ENCODE measurements around the gene VRK2. TPM values are rescaled to one million over a fixed set of nuclear protein-coding genes. Genes with fewer than 3 reads are reported as not detected.
"Not testable (repeated sequence)": the region's sequence is repeated elsewhere in the genome, so short reads cannot be mapped to it uniquely, and the experiment has no call there.

VRK2 gene
- total RNA-seq, 8 experiments from 2014 or later, result 1.8 to 26.6 (median 9.7) TPM

- in situ Hi-C loops (cut with MboI; ENCODE audit: low pct_unique_long_range_greater_than_20kb in 2 of 9, low sequenced_read_pairs in 9 of 9, unreplicated experiment in 9 of 9), result no loop called here
- no peak for ATAC-seq (replicated peaks in 6 of 8)
These were observed 111.1 kb downstream of the VRK2 start for GRCh38 chr2:58157754-58158153.

DNA sequence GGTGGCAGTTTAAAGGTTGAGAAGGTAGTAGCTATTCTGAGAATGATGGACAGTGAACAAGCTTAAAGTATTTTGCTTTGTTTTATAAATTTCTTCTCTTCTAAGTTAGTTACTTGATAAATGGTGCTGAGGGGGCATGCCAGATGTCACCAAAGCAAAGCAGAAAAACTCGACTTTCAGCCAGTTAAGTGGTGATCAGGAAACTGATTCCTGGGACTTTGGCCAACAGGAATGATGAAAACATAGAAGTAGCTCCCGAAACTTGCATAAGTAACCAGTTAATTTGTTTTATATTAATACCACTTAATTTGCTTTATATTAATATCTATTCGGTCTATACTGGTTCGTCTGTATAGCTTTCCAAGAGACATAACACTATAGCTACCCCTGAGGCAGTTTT is 111.9 kb downstream of the VRK2 start:
- Histone ChIP-seq H3K4me3 (no peak overlapping the region), H3K27ac (no peak overlapping the region), H3K4me1 (replicated peaks in 1 of 2) (peaks cover 0 to 2% of the 10 kb centered on the region in 2 donors)
- no peak for ATAC-seq (replicated peaks in 6 of 8)
- in situ Hi-C loops (cut with MboI; ENCODE audit: low pct_unique_long_range_greater_than_20kb in 2 of 9, low sequenced_read_pairs in 9 of 9, unreplicated experiment in 9 of 9), result no loop called here
- 74 to 100% (median 93%) methylated on average over 1 to 4 of the region's 4 CpGs; no CpG with 5 or more reads in 1 of the 10 experiments for WGBS, 10 experiments

More at GRCh38 chr2:58157754-58158153, 111.1 kb downstream of the VRK2 start:
- Histone ChIP-seq H3K4me1 (replicated peaks in 1 of 2) (peaks cover 0 to 2% of the 10 kb centered on the region in 2 donors), H3K27ac (no peak overlapping the region), H3K4me3 (no peak overlapping the region)

GRCh38 chr2:58163913-58164312 is 117.3 kb downstream of the VRK2 start:
- WGBS, 10 experiments, result 92 to 100% (median 96%) methylated on average over 2 to 3 of the region's 3 CpGs
- H3K4me1 ChIP-seq (replicated peaks in 1 of 2), result no peaks in the 10 kb centered on the region
- ATAC-seq (replicated peaks in 6 of 8), result no peak
- no peak overlapping the region for H3K4me3 ChIP-seq
- in situ Hi-C loops (cut with MboI; ENCODE audit: low pct_unique_long_range_greater_than_20kb in 2 of 9, low sequenced_read_pairs in 9 of 9, unreplicated experiment in 9 of 9), result no loop called here
- no peak overlapping the region for H3K27ac ChIP-seq

GRCh38 chr2:58168130-58168529 is 121.5 kb downstream of the VRK2 start:
- in situ Hi-C loops (cut with MboI; ENCODE audit: low pct_unique_long_range_greater_than_20kb in 2 of 9, low sequenced_read_pairs in 9 of 9, unreplicated experiment in 9 of 9); H3K27ac ChIP-seq; H3K4me3 ChIP-seq; H3K4me1 ChIP-seq (replicated peaks in 1 of 2); ATAC-seq (replicated peaks in 6 of 8): not testable (repeated sequence)
- 93 to 100% (median 96%) methylated on average over 1 to 6 of the region's 6 CpGs; no CpG with 5 or more reads in 3 of the 10 experiments for WGBS, 10 experiments

GRCh38 chr2:58169845-58170244 is 123.2 kb downstream of the VRK2 start:
- H3K27ac ChIP-seq; in situ Hi-C loops (cut with MboI; ENCODE audit: low pct_unique_long_range_greater_than_20kb in 2 of 9, low sequenced_read_pairs in 9 of 9, unreplicated experiment in 9 of 9); H3K4me3 ChIP-seq; H3K4me1 ChIP-seq (replicated peaks in 1 of 2); ATAC-seq (replicated peaks in 6 of 8): not testable (repeated sequence)

DNA sequence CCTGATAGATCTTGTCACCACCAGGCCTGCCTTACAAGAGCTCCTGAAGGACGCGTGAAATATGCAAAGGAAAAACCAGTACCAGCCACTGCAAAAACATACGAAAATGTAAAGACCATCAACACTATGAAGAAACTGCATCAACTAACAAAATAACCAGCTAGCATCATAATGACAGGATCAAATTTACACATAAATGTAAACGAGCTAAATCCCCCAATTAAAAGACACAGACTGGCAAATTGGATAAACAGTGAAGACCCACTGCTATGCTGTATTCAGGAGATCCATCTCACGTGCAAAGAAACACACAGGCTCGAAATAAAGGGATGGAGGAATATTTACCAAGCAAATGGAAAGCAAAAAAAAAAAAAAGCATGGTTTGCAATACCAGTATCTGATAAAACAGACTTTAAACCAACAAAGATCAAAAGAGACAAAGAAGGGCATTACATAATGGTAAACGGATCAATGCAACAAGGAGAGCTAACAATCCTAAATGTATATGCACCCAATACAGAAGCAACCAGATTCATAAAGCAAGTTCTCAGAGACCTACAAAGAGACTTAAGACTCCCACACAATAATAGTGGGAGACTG is 123.8 kb downstream of the VRK2 start:
- H3K4me3 ChIP-seq; H3K4me1 ChIP-seq (replicated peaks in 1 of 2); in situ Hi-C loops (cut with MboI; ENCODE audit: low pct_unique_long_range_greater_than_20kb in 2 of 9, low sequenced_read_pairs in 9 of 9, unreplicated experiment in 9 of 9); H3K27ac ChIP-seq; ATAC-seq (replicated peaks in 6 of 8): not testable (repeated sequence)
- 91 to 100% (median 96%) methylated on average over 1 to 7 of the region's 7 CpGs for WGBS, 10 experiments

DNA sequence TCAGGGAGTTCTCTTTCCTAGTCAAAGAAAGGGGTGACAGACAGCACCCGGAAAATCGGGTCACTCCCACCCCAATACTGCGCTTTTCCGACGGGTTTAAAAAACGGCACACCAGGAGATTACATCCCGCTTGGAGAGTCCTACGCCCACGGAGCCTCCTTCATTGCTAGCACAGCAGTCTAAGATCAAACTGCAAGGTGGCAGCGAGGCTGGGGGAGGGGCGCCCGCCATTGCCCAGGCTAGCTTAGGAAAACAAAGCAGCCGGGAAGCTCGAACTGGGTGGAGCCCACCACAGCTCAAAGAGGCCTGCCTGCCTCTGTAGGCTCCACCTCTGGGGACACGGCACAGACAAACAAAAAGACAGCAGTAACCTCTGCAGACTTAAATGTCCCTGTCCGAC is 125.2 kb downstream of the VRK2 start:
- H3K4me1 ChIP-seq (replicated peaks in 1 of 2); H3K4me3 ChIP-seq; ATAC-seq (replicated peaks in 6 of 8); in situ Hi-C loops (cut with MboI; ENCODE audit: low pct_unique_long_range_greater_than_20kb in 2 of 9, low sequenced_read_pairs in 9 of 9, unreplicated experiment in 9 of 9); H3K27ac ChIP-seq: not testable (repeated sequence)
- WGBS, 10 experiments, result 93 to 100% (median 98%) methylated on average over 1 to 4 of the region's 16 CpGs; no CpG with 5 or more reads in 6 of the 10 experiments

GRCh38 chr2:58177187-58177586 is 130.6 kb downstream of the VRK2 start:
- no CpG with 5 or more reads among the region's 4 CpGs for WGBS, 10 experiments
- in situ Hi-C loops (cut with MboI; ENCODE audit: low pct_unique_long_range_greater_than_20kb in 2 of 9, low sequenced_read_pairs in 9 of 9, unreplicated experiment in 9 of 9); ATAC-seq (replicated peaks in 6 of 8); H3K27ac ChIP-seq; H3K4me1 ChIP-seq (replicated peaks in 1 of 2); H3K4me3 ChIP-seq: not testable (repeated sequence)

DNA sequence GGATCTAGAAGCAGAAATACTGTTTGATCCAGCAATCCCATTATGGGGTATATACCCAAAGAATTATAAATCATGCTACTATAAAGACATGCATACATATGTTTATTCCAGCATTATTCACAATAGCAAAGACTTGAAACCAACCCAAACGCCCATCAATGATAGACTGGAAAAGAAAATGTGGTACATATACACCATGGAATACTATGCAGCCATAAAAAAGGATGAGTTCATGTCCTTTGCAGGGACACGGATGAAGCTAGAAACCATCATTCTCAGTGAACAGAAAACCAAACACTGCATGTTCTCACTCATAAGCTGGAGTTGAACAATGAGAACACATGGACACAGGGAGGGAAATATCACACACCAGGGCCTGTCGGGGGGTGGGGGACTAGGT is 133.6 kb downstream of the VRK2 start:
- ATAC-seq (replicated peaks in 6 of 8); H3K27ac ChIP-seq; in situ Hi-C loops (cut with MboI; ENCODE audit: low pct_unique_long_range_greater_than_20kb in 2 of 9, low sequenced_read_pairs in 9 of 9, unreplicated experiment in 9 of 9); H3K4me3 ChIP-seq; H3K4me1 ChIP-seq (replicated peaks in 1 of 2): not testable (repeated sequence)
- 83 to 100% (median 98%) methylated on average over 1 to 3 of the region's 3 CpGs; no CpG with 5 or more reads in 2 of the 10 experiments for WGBS, 10 experiments

- in situ Hi-C loops (cut with MboI; ENCODE audit: low pct_unique_long_range_greater_than_20kb in 2 of 9, low sequenced_read_pairs in 9 of 9, unreplicated experiment in 9 of 9), result no loop called here
- no peak for ATAC-seq (replicated peaks in 6 of 8)
- Histone ChIP-seq H3K4me1 (replicated peaks in 1 of 2) (no peaks in the 10 kb centered on the region), H3K4me3 (no peak overlapping the region), H3K27ac (no peak overlapping the region)
- 83 to 100% (median 96%) methylated on average over 1 to 5 of the region's 5 CpGs for WGBS, 10 experiments
These were observed 134.0 kb downstream of the VRK2 start for GRCh38 chr2:58180635-58181034.

GRCh38 chr2:58182527-58182926 is 135.9 kb downstream of the VRK2 start:
- in situ Hi-C loops (cut with MboI; ENCODE audit: low pct_unique_long_range_greater_than_20kb in 2 of 9, low sequenced_read_pairs in 9 of 9, unreplicated experiment in 9 of 9), result no loop called here
- Histone ChIP-seq H3K27ac (no peak overlapping the region), H3K4me1 (replicated peaks in 1 of 2) (no peaks in the 10 kb centered on the region), H3K4me3 (no peak overlapping the region)
- ATAC-seq (replicated peaks in 6 of 8), result no peak
- 100% methylated on average over 1 of the region's 1 CpG; no CpG with 5 or more reads in 1 of the 10 experiments for WGBS, 10 experiments

DNA sequence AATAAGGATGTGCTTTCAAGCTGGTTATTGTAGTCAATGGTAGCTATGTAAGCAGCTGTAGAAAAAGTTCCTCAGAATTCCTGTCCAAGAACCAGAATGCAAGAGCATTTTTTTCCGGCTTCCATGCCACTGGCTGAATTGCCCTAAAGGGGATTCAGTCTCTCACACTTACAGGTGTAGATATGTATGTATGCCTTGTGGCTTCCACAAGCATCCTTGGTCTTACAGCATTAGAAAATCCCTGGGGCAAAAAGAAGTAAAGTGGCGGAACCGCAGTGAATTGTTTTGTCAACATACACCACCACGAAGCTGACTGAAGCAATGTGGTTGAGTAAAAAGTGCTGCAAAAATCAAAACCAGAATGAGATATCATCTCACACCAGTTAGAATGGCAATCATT is 139.9 kb downstream of the VRK2 start:
- Histone ChIP-seq H3K27ac (no peak overlapping the region), H3K4me1 (replicated peaks in 1 of 2) (no peaks in the 10 kb centered on the region), H3K4me3 (no peak overlapping the region)
- 20 to 100% (median 98%) methylated on average over 1 to 4 of the region's 4 CpGs; no CpG with 5 or more reads in 3 of the 10 experiments for WGBS, 10 experiments
- in situ Hi-C loops (cut with MboI; ENCODE audit: low pct_unique_long_range_greater_than_20kb in 2 of 9, low sequenced_read_pairs in 9 of 9, unreplicated experiment in 9 of 9), result no loop called here
- no peak for ATAC-seq (replicated peaks in 6 of 8)

GRCh38 chr2:58187022-58187421 is 140.4 kb downstream of the VRK2 start:
- ATAC-seq (replicated peaks in 6 of 8); H3K4me1 ChIP-seq (replicated peaks in 1 of 2); H3K4me3 ChIP-seq; H3K27ac ChIP-seq; in situ Hi-C loops (cut with MboI; ENCODE audit: low pct_unique_long_range_greater_than_20kb in 2 of 9, low sequenced_read_pairs in 9 of 9, unreplicated experiment in 9 of 9): not testable (repeated sequence)
- WGBS, 10 experiments, result 88 to 100% (median 100%) methylated on average over 1 to 4 of the region's 6 CpGs; no CpG with 5 or more reads in 3 of the 10 experiments

GRCh38 chr2:58194458-58194857 is 147.9 kb downstream of the VRK2 start:
- Histone ChIP-seq H3K27ac (no peak overlapping the region), H3K4me3 (no peak overlapping the region), H3K4me1 (replicated peaks in 1 of 2) (peaks cover 0 to 3% of the 10 kb centered on the region in 2 donors)
- peak in 5 of 8 experiments; percentile 69 to 95 (median 83) for ATAC-seq (replicated peaks in 6 of 8)
- WGBS, 10 experiments, result 67 to 100% (median 94%) methylated on average over 1 to 2 of the region's 2 CpGs; no CpG with 5 or more reads in 2 of the 10 experiments
- in situ Hi-C loops (cut with MboI; ENCODE audit: low pct_unique_long_range_greater_than_20kb in 2 of 9, low sequenced_read_pairs in 9 of 9, unreplicated experiment in 9 of 9), result no loop called here
